Skeletal muscle tissue (tissue), 4 donors: ENCODE results near the gene NOA1. TPM values are rescaled to one million over a fixed set of nuclear protein-coding genes. Genes with fewer than 3 reads are reported as not detected.
A peak's percentile ranks its signal among the peaks of the same experiment; 100 is the strongest.
"Not testable (repeated sequence)": the region's sequence is repeated elsewhere in the genome, so short reads cannot be mapped to it uniquely, and the experiment has no call there.

Source experiments
- H3K27ac ChIP-seq: one replicate; pipeline ENCODE4 v1.7.0; 2013; ENCODE audit warnings: mild to moderate bottlenecking, low read depth, low read length, inconsistent platforms
- H3K27me3 ChIP-seq, 3 donors: one replicate each; pipeline ENCODE4 v1.7.0; 2013; ENCODE audit warnings: low read length in 3 of 3; ENCODE audit not compliant: control insufficient read depth in 3 of 3, insufficient read depth in 3 of 3
- H3K36me3 ChIP-seq, 3 donors: one replicate each; pipeline ENCODE4 v1.7.0; 2013; ENCODE audit warnings: low read length in 3 of 3; ENCODE audit not compliant: control insufficient read depth in 3 of 3, insufficient read depth in 3 of 3
- H3K4me1 ChIP-seq, 3 donors: one replicate each; pipeline ENCODE4 v1.7.0; 2013; ENCODE audit warnings: low read length in 3 of 3, mild to moderate bottlenecking in 3 of 3; ENCODE audit not compliant: control insufficient read depth in 3 of 3, insufficient read depth in 3 of 3
- H3K4me3 ChIP-seq, 3 donors: one replicate each; pipeline ENCODE4 v1.7.0; 2013; ENCODE audit warnings: low read length in 3 of 3
- H3K9ac ChIP-seq, 3 donors: one replicate each; pipeline ENCODE4 v1.7.0; 2013; ENCODE audit warnings: low read length in 3 of 3, mild to moderate bottlenecking in 3 of 3, moderate library complexity in 2 of 3, low read depth in 1 of 3
- H3K9me3 ChIP-seq, 3 donors: one replicate each; pipeline ENCODE4 v1.7.0; 2013; ENCODE audit warnings: low read length in 3 of 3; ENCODE audit not compliant: control insufficient read depth in 3 of 3
- total RNA-seq: library from RNA; depleted of rRNA; stranded (reverse); fragments of >200 nt; gene quantifications from one replicate; pipeline ENCODE4 v1.2.3, GENCODE V29; 2014
- donor health status: Osteomylitis.

Gene NOA1
- total RNA-seq, 1 donor from 2014 or later = 12.0 TPM

- Histone ChIP-seq H3K27me3 (no peaks in the 10 kb centered on the region), H3K4me1 (peaks cover 8 to 11% (median 9%) of the 10 kb centered on the region in 3 donors), H3K9ac (no peak overlapping the region), H3K4me3 (no peak overlapping the region), H3K9me3 (peaks cover 0 to 4% (median 2%) of the 10 kb centered on the region in 3 donors), H3K36me3 (peaks cover 19 to 44% (median 44%) of the 10 kb centered on the region in 3 donors), H3K27ac (no peak overlapping the region)
Measured at GRCh38 chr4:56971383-56971782, 6.0 kb downstream of the NOA1 start.

DNA sequence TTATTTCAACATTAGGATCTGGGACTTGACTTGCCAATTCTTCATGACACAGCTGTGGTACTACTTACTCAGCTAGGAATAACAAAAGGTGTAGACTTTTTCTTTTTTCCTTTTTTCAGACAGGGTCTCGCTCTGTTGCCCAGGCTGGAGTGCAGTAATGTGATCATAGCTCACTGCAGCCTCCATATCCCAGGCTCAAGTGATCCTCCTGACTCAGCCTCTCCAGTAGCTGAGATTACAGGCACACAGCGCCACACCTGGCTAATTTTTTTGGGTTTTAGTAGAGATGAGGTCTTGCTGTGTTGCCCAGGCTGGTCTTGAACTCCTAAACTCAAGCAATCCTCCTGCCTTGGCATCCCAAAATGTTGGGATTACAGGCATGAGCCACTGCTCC, 16.3 kb downstream of the NOA1 start:
- Histone ChIP-seq H3K27ac (no peak overlapping the region), H3K4me3 (no peak overlapping the region), H3K4me1 (peaks cover 2 to 12% (median 5%) of the 10 kb centered on the region in 3 donors), H3K27me3 (no peaks in the 10 kb centered on the region), H3K9ac (no peak overlapping the region), H3K36me3 (peaks cover 12 to 21% (median 17%) of the 10 kb centered on the region in 3 donors), H3K9me3 (no peaks in the 10 kb centered on the region)

GRCh38 chr4:56959100-56959499, 18.3 kb downstream of the NOA1 start:
- Histone ChIP-seq H3K4me1 (peaks cover 2 to 12% (median 5%) of the 10 kb centered on the region in 3 donors), H3K27ac (no peak overlapping the region), H3K4me3 (no peak overlapping the region), H3K27me3 (no peaks in the 10 kb centered on the region), H3K36me3 (peaks cover 5 to 13% (median 7%) of the 10 kb centered on the region in 3 donors), H3K9me3 (no peaks in the 10 kb centered on the region), H3K9ac (no peak overlapping the region)

GRCh38 chr4:56958111-56958517, 19.3 kb downstream of the NOA1 start:
- H3K36me3 ChIP-seq = peaks cover under 1 to 6% (median 3%) of the 10 kb centered on the region in 3 donors
- peak overlapping the region; percentile 0 to 32 (median 17) for H3K9ac ChIP-seq
- no peaks in the 10 kb centered on the region for H3K27me3 ChIP-seq
- H3K4me3 ChIP-seq = peak overlapping the region; percentile 2 to 59 (median 10)
- H3K9me3 ChIP-seq = no peaks in the 10 kb centered on the region
- H3K27ac ChIP-seq = no peak overlapping the region
- H3K4me1 ChIP-seq = peaks cover 2 to 12% (median 5%) of the 10 kb centered on the region in 3 donors

DNA sequence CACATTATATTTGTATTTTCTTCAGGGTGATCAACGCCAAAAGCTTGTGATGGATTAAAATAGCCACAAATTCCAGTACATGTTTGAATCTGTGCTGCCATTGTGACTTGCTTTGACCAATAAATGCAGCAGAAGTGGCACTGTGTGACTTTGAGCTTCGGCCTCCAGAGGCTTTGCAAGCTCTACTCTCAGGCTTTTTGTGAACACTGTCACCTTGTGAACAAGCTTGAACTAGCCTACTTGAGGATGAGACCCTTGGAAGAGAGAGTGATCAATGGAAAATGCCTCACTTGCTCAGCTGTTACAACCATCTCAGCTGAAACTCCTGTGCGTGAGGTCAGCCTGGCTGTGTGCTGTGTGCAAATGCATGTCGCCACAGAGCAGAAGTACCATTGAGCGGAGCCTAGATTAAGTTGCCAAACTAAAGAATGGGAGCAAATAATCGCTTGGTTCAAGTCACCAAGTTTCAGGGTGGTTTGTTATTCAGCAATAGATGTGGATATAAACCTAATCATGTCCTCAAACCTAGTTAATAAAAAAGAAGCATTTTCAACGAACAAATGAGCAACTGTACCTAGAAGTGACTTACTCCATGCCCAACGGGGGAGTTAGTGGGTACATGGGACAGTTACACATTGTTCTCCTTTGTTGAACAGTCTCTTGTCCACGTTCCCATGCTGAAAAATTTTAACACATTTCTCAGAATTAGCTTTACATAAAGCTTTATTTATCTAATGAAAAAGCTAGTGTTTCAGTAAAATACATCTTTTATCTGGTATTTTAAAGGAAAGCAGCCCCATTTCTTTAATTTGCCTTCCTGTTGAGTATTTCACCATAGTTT, 23.5 kb downstream of the NOA1 start:
- no peak overlapping the region for H3K9ac ChIP-seq
- no peaks in the 10 kb centered on the region for H3K27me3 ChIP-seq
- H3K4me1 ChIP-seq = peaks cover 2 to 10% (median 4%) of the 10 kb centered on the region in 3 donors
- no peaks in the 10 kb centered on the region for H3K9me3 ChIP-seq
- H3K36me3 ChIP-seq = no peaks in the 10 kb centered on the region
- no peak overlapping the region for H3K27ac ChIP-seq
- H3K4me3 ChIP-seq = no peak overlapping the region

DNA sequence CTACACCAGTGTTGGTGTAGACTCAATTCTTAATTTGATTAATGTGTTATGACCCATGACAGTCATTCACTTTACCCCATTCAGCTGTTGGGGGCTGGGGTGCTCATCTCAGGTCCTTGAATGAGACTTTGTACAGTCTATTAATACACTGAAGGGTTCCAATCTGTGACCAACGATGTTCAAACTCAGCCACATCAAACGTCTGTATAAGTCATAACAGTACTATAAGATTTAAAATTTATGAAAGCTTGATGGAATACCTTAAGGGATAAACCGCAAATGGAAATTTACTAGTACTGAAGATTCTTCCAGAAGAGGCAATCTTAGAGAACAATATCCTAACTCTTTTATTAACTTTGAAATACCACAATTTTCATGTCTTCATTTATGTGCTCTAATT, 36.0 kb downstream of the NOA1 start:
- H3K27ac ChIP-seq = no peak overlapping the region
- H3K9ac ChIP-seq = no peak overlapping the region
- no peaks in the 10 kb centered on the region for H3K4me1 ChIP-seq
- no peak overlapping the region for H3K4me3 ChIP-seq
- no peaks in the 10 kb centered on the region for H3K9me3 ChIP-seq
- peaks cover 0 to 4% (median 2%) of the 10 kb centered on the region in 3 donors for H3K36me3 ChIP-seq
- H3K27me3 ChIP-seq = no peaks in the 10 kb centered on the region

GRCh38 chr4:56940971-56941370, 36.4 kb downstream of the NOA1 start:
- no peaks in the 10 kb centered on the region for H3K4me1 ChIP-seq
- H3K9me3 ChIP-seq = no peaks in the 10 kb centered on the region
- no peak overlapping the region for H3K9ac ChIP-seq
- H3K36me3 ChIP-seq = peaks cover 0 to 4% (median 2%) of the 10 kb centered on the region in 3 donors
- H3K27ac ChIP-seq = no peak overlapping the region
- H3K4me3 ChIP-seq = no peak overlapping the region
- no peaks in the 10 kb centered on the region for H3K27me3 ChIP-seq

- Histone ChIP-seq H3K4me1 (no peaks in the 10 kb centered on the region), H3K27me3 (no peaks in the 10 kb centered on the region), H3K27ac (no peak overlapping the region)
Measured at GRCh38 chr4:56940403-56940802, 37.0 kb downstream of the NOA1 start.

DNA sequence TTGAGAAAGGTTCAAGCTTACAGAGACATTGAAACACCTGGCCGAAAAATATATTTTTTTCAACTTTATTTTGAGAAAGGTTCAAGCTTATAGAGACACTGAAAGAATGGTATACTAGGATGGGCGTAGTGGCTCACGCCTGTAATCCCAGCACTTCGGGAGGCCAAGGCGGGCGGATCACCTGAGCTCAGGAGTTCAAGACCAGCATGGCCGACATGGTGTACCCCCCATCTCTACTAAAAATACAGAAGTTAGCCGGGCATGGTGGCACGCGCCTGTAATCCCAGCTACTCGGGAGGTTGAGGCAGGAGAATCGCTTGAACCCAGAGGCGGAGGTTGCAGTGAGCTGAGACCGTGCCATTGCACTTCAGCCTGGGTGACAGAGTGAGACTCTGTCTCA, 37.6 kb downstream of the NOA1 start:
- not testable (repeated sequence) for H3K9ac ChIP-seq, H3K4me3 ChIP-seq, H3K36me3 ChIP-seq, H3K27me3 ChIP-seq, H3K27ac ChIP-seq, H3K4me1 ChIP-seq, H3K9me3 ChIP-seq

More at GRCh38 chr4:56940403-56940802, 37.0 kb downstream of the NOA1 start:
- Histone ChIP-seq H3K4me3 (no peak overlapping the region), H3K9ac (no peak overlapping the region), H3K36me3 (peaks cover 0 to 4% (median 2%) of the 10 kb centered on the region in 3 donors), H3K9me3 (no peaks in the 10 kb centered on the region)

- Histone ChIP-seq H3K4me1 (no peaks in the 10 kb centered on the region), H3K9ac (no peak overlapping the region), H3K27me3 (no peaks in the 10 kb centered on the region), H3K36me3 (peaks cover 0 to 4% (median 2%) of the 10 kb centered on the region in 3 donors), H3K27ac (no peak overlapping the region), H3K4me3 (no peak overlapping the region), H3K9me3 (no peaks in the 10 kb centered on the region)
Measured at GRCh38 chr4:56937262-56937661, 40.1 kb downstream of the NOA1 start.
